Measurements from ENCODE around the gene DGCR8.

The DGCR8 gene

GRCh38 chr22:20051927-20052308 lies 28.1 kb upstream of the DGCR8 start:
- no peak overlapping the region for H3K4me2 ChIP-seq
- H3K36me3 ChIP-seq (ENCODE audit: insufficient read depth): no peaks in the 10 kb centered on the region
- no peaks in the 10 kb centered on the region for H4K20me1 ChIP-seq (ENCODE audit: insufficient read depth)
- H3K4me1 ChIP-seq (ENCODE audit: low read depth, poor library complexity, severe bottlenecking): no peaks in the 10 kb centered on the region
- no peak overlapping the region for H3K27ac ChIP-seq
- H3K27me3 ChIP-seq (ENCODE audit: insufficient read depth, low read depth): no peaks in the 10 kb centered on the region
- TF ChIP-seq, protein P1, sequence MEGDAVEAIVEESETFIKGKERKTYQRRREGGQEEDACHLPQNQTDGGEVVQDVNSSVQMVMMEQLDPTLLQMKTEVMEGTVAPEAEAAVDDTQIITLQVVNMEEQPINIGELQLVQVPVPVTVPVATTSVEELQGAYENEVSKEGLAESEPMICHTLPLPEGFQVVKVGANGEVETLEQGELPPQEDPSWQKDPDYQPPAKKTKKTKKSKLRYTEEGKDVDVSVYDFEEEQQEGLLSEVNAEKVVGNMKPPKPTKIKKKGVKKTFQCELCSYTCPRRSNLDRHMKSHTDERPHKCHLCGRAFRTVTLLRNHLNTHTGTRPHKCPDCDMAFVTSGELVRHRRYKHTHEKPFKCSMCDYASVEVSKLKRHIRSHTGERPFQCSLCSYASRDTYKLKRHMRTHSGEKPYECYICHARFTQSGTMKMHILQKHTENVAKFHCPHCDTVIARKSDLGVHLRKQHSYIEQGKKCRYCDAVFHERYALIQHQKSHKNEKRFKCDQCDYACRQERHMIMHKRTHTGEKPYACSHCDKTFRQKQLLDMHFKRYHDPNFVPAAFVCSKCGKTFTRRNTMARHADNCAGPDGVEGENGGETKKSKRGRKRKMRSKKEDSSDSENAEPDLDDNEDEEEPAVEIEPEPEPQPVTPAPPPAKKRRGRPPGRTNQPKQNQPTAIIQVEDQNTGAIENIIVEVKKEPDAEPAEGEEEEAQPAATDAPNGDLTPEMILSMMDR (conservative IDR thresholded peaks at IDR 0.05; ENCODE audit: low read depth, low read length): no peak
- no peak overlapping the region for H3K9ac ChIP-seq
- H2AFZ ChIP-seq (ENCODE audit: low read depth): no peak overlapping the region
- H3K4me3 ChIP-seq (IDR thresholded peaks at IDR 0.05; ENCODE audit: insufficient read depth, low read depth, low read length): no peak overlapping the region
- no peaks in the 10 kb centered on the region for H3K79me2 ChIP-seq (ENCODE audit: insufficient read depth, low read depth)

- Histone ChIP-seq H2AFZ (ENCODE audit: low read depth) (no peak overlapping the region), H3K4me2 (no peak overlapping the region), H3K4me1 (ENCODE audit: low read depth, poor library complexity, severe bottlenecking) (no peaks in the 10 kb centered on the region), H3K27me3 (ENCODE audit: insufficient read depth, low read depth) (no peaks in the 10 kb centered on the region), H3K79me2 (ENCODE audit: insufficient read depth, low read depth) (no peaks in the 10 kb centered on the region), H3K36me3 (ENCODE audit: insufficient read depth) (no peaks in the 10 kb centered on the region), H3K9ac (no peak overlapping the region), H4K20me1 (ENCODE audit: insufficient read depth) (no peaks in the 10 kb centered on the region), H3K4me3 (IDR thresholded peaks at IDR 0.05; ENCODE audit: insufficient read depth, low read depth, low read length) (no peak overlapping the region), H3K27ac (no peak overlapping the region)
- TF ChIP-seq, protein P1 (conservative IDR thresholded peaks at IDR 0.05; ENCODE audit: low read depth, low read length): no peak
Observed at GRCh38 chr22:20052309-20053259, 27.5 kb upstream of the DGCR8 start.

- H3K9ac ChIP-seq: no peak overlapping the region
Observed at GRCh38 chr22:20053407-20054033, 26.5 kb upstream of the DGCR8 start.

GRCh38 chr22:20054034-20054427 lies 26.0 kb upstream of the DGCR8 start:
- no peaks in the 10 kb centered on the region for H3K79me2 ChIP-seq (ENCODE audit: insufficient read depth, low read depth)
- H3K4me3 ChIP-seq (IDR thresholded peaks at IDR 0.05; ENCODE audit: insufficient read depth, low read depth, low read length): no peak overlapping the region
- H3K4me1 ChIP-seq (ENCODE audit: low read depth, poor library complexity, severe bottlenecking): no peaks in the 10 kb centered on the region
- H3K27ac ChIP-seq: no peak overlapping the region
- no peaks in the 10 kb centered on the region for H3K36me3 ChIP-seq (ENCODE audit: insufficient read depth)
- no peaks in the 10 kb centered on the region for H3K27me3 ChIP-seq (ENCODE audit: insufficient read depth, low read depth)
- no peaks in the 10 kb centered on the region for H4K20me1 ChIP-seq (ENCODE audit: insufficient read depth)
- H2AFZ ChIP-seq (ENCODE audit: low read depth): no peak overlapping the region
- no peak overlapping the region for H3K9ac ChIP-seq
- TF ChIP-seq, protein P1 (conservative IDR thresholded peaks at IDR 0.05; ENCODE audit: low read depth, low read length): no peak
- H3K4me2 ChIP-seq: no peak overlapping the region

More at GRCh38 chr22:20053407-20054033, 26.5 kb upstream of the DGCR8 start:
- Histone ChIP-seq H3K4me3 (IDR thresholded peaks at IDR 0.05; ENCODE audit: insufficient read depth, low read depth, low read length) (no peak overlapping the region), H3K27ac (no peak overlapping the region), H3K4me1 (ENCODE audit: low read depth, poor library complexity, severe bottlenecking) (no peaks in the 10 kb centered on the region), H3K4me2 (no peak overlapping the region), H2AFZ (ENCODE audit: low read depth) (no peak overlapping the region), H3K27me3 (ENCODE audit: insufficient read depth, low read depth) (no peaks in the 10 kb centered on the region), H3K79me2 (ENCODE audit: insufficient read depth, low read depth) (no peaks in the 10 kb centered on the region), H4K20me1 (ENCODE audit: insufficient read depth) (no peaks in the 10 kb centered on the region), H3K36me3 (ENCODE audit: insufficient read depth) (no peaks in the 10 kb centered on the region)
- TF ChIP-seq, protein P1 (conservative IDR thresholded peaks at IDR 0.05; ENCODE audit: low read depth, low read length): no peak

Measured in KMS-11 (cell line).